ENCODE results near the gene SIGMAR1.
"Not testable (repeated sequence)": the region's sequence is repeated elsewhere in the genome, so short reads cannot be mapped to it uniquely, and the experiment has no call there.

The SIGMAR1 gene

DNA sequence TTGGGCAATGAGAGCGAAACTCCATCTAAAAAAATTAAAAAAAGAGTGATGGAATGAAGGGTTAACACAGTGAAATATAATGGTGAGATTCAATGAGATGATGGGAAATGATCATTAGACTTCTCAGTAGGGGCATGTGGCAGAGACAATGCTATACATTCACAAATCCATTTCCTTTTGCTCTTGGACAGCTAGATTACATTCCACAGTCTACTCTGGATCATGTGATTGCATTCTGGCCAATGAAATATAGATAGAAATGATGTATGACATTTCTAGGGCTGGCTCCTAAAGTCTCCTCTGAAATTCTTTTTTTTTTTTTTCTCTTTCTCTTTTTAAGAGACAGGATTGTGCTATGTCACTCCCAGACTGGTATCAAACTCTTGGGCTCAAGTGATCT lies 5.1 kb upstream of the SIGMAR1 start:
- no peak for TF ChIP-seq MYC (IDR thresholded peaks at IDR 0.05; ENCODE audit: low read depth, low read length)
- TF ChIP-seq POLR2A (IDR thresholded peaks at IDR 0.05; ENCODE audit: extremely low read depth, insufficient read length), result no peak
- no peak for DNase-seq (ENCODE audit: low read depth)
- no peak overlapping the region for H3K4me3 ChIP-seq (ENCODE audit: low read depth, low read length)

DNA sequence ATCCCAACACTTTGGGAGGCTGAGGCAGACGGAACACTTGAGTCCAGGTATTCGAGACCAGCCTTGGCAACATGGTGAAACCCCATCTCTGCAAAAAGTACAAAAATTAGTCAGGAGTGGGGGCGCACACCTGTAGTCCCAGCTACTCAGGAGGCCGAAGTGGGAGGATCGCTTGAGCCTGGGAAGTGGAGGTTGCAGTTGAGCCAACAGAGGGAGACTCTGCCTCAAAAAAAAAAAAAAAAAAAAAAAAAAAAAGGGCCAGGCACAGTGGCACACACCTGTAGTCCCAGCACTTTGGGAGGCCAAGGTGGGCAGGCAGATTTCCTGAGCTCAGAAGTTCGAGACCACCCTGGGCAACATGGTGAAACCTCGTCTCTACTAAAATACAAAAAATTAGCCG lies 1.7 kb upstream of the SIGMAR1 start:
- not testable (repeated sequence) for DNase-seq (ENCODE audit: low read depth); H3K4me3 ChIP-seq (ENCODE audit: low read depth, low read length)

DNA sequence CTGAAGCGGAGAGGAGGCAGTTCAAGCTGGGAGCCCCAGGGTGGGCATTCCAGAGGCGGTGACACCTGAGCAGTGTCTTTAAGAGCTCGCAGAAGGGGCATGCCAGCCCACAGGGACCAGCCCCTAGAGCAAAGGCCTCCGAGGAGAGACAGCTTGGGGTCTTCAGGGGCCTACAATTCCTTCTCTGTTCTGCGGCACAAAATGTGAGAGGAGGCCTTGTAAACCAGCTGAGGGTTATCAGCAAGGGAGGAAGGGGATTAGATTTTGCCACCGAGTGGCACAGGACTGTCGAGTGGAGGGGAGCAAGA lies 505 bp upstream of the SIGMAR1 start:
- DNase-seq (ENCODE audit: low read depth), result no peak
- TF ChIP-seq, protein P1, sequence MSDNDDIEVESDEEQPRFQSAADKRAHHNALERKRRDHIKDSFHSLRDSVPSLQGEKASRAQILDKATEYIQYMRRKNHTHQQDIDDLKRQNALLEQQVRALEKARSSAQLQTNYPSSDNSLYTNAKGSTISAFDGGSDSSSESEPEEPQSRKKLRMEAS (IDR thresholded peaks at IDR 0.05; ENCODE audit: low read depth, low read length), result peak; percentile 31; the same call in 1 of the 2 replicates
- no peak for TF ChIP-seq POLR2A (IDR thresholded peaks at IDR 0.05; ENCODE audit: extremely low read depth, insufficient read length)
- TF ChIP-seq, protein P2, sequence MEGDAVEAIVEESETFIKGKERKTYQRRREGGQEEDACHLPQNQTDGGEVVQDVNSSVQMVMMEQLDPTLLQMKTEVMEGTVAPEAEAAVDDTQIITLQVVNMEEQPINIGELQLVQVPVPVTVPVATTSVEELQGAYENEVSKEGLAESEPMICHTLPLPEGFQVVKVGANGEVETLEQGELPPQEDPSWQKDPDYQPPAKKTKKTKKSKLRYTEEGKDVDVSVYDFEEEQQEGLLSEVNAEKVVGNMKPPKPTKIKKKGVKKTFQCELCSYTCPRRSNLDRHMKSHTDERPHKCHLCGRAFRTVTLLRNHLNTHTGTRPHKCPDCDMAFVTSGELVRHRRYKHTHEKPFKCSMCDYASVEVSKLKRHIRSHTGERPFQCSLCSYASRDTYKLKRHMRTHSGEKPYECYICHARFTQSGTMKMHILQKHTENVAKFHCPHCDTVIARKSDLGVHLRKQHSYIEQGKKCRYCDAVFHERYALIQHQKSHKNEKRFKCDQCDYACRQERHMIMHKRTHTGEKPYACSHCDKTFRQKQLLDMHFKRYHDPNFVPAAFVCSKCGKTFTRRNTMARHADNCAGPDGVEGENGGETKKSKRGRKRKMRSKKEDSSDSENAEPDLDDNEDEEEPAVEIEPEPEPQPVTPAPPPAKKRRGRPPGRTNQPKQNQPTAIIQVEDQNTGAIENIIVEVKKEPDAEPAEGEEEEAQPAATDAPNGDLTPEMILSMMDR (IDR thresholded peaks at IDR 0.05; ENCODE audit: low read depth, low read length), result no peak
- 0 out of 2 replicates have a peak, but pooled peaks have one; percentile 23 for TF ChIP-seq MYC (IDR thresholded peaks at IDR 0.05; ENCODE audit: low read depth, low read length)
- peak overlapping the region; percentile 66 for H3K4me3 ChIP-seq (ENCODE audit: low read depth, low read length)

DNA sequence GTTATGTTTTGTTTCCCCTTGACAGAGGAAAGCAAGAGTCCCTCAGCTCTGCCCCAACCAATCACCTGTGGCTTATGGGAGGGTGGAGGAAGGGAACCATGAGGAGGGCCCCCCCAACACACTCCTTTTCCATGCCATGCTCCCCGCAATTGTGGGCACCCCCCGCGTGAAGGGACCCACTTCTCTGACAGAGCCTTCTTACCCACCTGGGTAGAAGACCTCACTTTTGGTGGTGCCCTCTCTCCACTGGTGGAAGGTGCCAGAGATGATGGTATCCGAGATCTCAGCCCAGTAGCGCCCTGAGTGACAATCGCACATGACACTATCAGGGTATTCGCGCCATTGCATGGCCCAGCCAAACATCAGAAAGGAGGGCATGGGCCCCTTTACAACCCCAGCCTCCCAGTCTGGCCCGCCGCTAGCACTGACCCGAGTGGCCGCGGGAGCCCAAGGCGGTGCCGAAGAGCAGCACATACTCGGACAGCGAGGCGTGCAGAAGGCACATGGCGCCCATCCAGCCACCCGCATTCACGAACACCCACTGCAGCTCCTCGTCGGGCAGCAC lies 714 bp downstream of the SIGMAR1 start:
- TF ChIP-seq MYC (IDR thresholded peaks at IDR 0.05; ENCODE audit: low read depth, low read length) (peak; percentile 92), POLR2A (IDR thresholded peaks at IDR 0.05; ENCODE audit: extremely low read depth, insufficient read length) (no peak)
- TF ChIP-seq, protein P1 (IDR thresholded peaks at IDR 0.05; ENCODE audit: low read depth, low read length), result peak; percentile 95
- TF ChIP-seq, protein P2 (IDR thresholded peaks at IDR 0.05; ENCODE audit: low read depth, low read length), result no peak
- peak overlapping the region; percentile 90 for H3K4me3 ChIP-seq (ENCODE audit: low read depth, low read length)
- DNase-seq (ENCODE audit: low read depth), result peak; percentile 64

DNA sequence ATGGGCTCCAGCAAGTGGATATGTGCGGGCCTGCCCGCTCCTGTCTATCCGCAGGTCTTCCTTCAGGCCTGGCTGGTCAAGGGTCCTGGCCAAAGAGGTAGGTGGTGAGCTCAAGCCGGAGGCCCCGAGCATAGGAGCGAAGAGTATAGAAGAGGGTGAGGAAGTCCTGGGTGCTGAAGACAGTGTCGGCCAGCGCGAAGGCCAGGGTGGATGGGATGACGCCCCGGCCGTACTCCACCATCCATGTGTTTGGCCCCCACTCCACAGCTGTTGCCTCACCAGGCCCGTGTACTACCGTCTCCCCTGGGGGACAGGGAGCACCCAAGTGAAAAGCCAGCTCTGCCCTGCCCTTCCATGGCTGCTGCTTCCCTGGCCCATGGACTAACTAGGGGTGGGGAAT lies 2.0 kb downstream of the SIGMAR1 start:
- TF ChIP-seq POLR2A (IDR thresholded peaks at IDR 0.05; ENCODE audit: extremely low read depth, insufficient read length) (no peak), MYC (IDR thresholded peaks at IDR 0.05; ENCODE audit: low read depth, low read length) (no peak)
- TF ChIP-seq, protein P2 (IDR thresholded peaks at IDR 0.05; ENCODE audit: low read depth, low read length), result no peak
- TF ChIP-seq, protein P1 (IDR thresholded peaks at IDR 0.05; ENCODE audit: low read depth, low read length), result no peak
- H3K4me3 ChIP-seq (ENCODE audit: low read depth, low read length), result peak overlapping the region; percentile 90
- DNase-seq (ENCODE audit: low read depth), result no peak

DNA sequence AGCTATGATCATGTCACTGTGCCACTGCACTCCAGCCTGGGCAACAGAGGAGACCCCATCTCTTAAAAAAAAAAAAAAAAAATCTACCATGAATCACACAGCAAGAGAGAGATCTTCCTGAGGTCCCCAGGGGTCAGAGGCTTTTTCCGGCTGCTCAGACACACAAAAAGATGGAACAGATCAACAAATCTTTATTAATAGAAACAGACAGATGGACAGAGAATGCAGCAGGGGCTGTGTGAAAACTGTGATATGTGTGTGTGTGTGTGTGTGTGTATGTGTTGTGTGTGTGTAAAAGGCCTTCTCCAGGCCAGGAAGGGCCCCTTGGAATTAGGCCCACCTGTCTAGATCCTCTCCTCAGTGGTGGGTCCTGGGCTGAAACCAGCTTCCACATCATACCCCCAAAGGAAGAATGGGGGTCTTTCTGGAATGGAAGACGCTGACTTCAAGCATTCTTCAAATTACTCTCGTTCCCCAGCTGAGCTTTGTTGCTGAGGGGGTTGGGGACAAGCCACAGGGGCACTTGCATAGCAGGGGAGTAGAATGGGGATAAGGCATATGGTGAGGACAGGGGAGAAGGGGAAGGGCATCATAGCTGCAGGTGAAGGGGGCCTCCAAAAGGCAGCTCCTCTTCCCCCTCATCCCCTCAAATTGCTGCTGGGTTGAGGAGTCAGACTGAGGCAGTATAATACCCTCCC lies 2.9 kb downstream of the SIGMAR1 start:
- no peak for DNase-seq (ENCODE audit: low read depth)
- H3K4me3 ChIP-seq (ENCODE audit: low read depth, low read length), result no peak overlapping the region
- TF ChIP-seq, protein P2 (IDR thresholded peaks at IDR 0.05; ENCODE audit: low read depth, low read length), result peak; percentile 1
- TF ChIP-seq, protein P1 (IDR thresholded peaks at IDR 0.05; ENCODE audit: low read depth, low read length), result no peak
- TF ChIP-seq POLR2A (IDR thresholded peaks at IDR 0.05; ENCODE audit: extremely low read depth, insufficient read length) (no peak), MYC (IDR thresholded peaks at IDR 0.05; ENCODE audit: low read depth, low read length) (no peak)
